ENCODE measurements around the gene TMTC4.
A peak's percentile ranks its signal among the peaks of the same experiment; 100 is the strongest.
"Not testable (repeated sequence)": the region's sequence is repeated elsewhere in the genome, so short reads cannot be mapped to it uniquely, and the experiment has no call there.

Gene TMTC4

DNA sequence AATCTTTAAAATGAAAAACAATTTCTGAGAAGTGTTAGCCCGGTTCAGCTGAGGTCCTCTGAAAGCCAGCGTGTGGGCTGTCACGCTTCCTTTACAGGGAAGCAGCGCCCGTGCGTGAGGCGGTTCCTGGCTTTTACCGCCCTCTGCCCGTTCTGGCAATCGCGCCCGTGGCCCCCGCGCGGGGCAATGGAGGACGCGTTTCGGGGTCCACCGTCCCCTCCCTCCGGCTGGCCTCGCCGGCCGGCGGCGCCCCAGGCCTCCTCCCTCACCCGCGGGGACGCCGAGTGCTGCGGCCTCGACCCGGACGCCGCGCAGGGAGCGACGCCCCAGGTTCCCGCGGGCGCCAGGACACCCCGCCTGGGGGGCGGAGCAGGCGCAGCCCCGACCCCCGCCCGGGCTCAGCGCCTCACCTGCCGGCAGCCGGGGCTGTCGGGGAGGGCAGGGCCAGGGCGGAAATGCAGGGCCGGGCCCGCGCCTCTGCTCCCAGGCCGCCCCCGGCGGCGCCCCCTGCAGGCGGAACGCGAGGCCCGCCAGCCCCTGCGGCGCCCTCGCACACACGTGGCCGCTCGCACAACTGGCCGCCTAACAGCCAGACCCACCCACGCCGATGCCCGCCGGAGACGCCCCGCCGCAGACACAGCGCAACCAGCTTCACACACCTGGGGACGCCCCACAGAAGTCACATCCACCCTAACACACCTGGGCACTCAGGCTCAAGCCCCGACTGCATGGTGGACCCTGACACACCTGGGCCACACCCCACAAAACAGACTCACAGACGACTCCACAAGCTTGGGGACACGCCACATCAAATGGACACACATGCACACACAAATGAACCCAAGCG, 86.0 kb downstream of the TMTC4 start, which contains the start of gene GGACT:
Gene GGACT, minus strand, starts transcription at position 459 of the 847 bp plus-strand sequence. CDS start 56,198 bp downstream, outside the sequence.
- peak; percentile 58 to 71 (median 68) for TF ChIP-seq CTCF (IDR thresholded peaks at IDR 0.05; ENCODE audit: unreplicated experiment in 3 of 3)

DNA sequence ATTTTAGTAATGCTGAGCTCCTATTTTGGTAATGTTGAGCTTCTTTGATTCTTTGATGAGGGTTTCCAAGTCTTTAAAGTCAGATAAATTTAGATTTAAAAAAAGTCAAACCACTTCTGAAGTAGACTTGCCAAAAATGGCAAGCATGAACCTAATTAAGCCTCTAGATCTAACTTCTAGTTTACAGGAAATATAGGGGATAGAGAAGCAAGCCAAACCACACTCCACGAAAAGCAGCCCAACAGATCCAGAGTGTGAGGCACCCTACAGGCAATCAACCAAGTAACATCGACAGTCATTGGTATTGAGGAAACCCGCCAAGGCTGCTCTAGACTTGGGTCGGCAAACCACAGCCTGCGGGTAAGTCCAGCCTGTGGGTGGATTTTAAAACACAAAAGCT, 89.7 kb downstream of the TMTC4 start:
- Mint-ChIP-seq H3K9me3 (peaks cover 15% of the 10 kb centered on the region), H3K27me3 (ENCODE audit: low read depth) (peaks cover 7% of the 10 kb centered on the region), H3K36me3 (ENCODE audit: low read depth) (peaks cover 31% of the 10 kb centered on the region), H3K4me1 (peaks cover 8% of the 10 kb centered on the region), H3K27ac (no peak overlapping the region), H3K4me3 (no peak overlapping the region)
- no peak for TF ChIP-seq CTCF (IDR thresholded peaks at IDR 0.05; ENCODE audit: unreplicated experiment in 3 of 3)

More for the DNA sequence above, 86.0 kb downstream of the TMTC4 start, which contains the start of gene GGACT:
- peak within 1 kb of the TSS; percentile 23 to 65 (median 51) for H3K27ac Mint-ChIP-seq
- peak within 1 kb of the TSS; percentile 85 to 91 (median 88) for H3K4me3 Mint-ChIP-seq
- H3K27me3 Mint-ChIP-seq (ENCODE audit: low read depth) = peaks cover 7% of the 10 kb centered on the region
- H3K4me1 Mint-ChIP-seq = peaks cover 8% of the 10 kb centered on the region
- no peaks in the 10 kb centered on the region for H3K36me3 Mint-ChIP-seq (ENCODE audit: low read depth)
- no peaks in the 10 kb centered on the region for H3K9me3 Mint-ChIP-seq

DNA sequence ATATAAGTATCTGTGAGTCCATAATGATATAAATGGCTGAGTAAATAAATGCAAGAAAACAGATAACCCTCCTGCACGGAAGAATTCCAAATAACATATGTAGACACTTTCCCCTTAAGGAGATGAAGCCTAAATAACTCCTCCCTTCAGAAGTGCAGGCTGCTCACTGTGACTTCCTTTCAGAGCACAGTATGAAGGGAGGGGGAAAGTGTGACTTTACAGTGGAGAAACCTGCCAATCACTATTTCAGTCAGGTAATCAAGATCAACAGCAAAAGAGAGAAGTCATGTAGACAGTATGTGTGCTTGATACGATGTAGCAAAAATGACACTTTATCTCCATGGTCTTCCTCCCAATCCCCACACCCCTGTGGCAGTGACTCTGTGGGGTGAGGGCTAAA, 93.1 kb downstream of the TMTC4 start:
- Mint-ChIP-seq H3K9me3 (peaks cover 15% of the 10 kb centered on the region), H3K36me3 (ENCODE audit: low read depth) (peaks cover 32% of the 10 kb centered on the region), H3K4me1 (no peaks in the 10 kb centered on the region), H3K27me3 (ENCODE audit: low read depth) (no peaks in the 10 kb centered on the region), H3K4me3 (no peak overlapping the region), H3K27ac (no peak overlapping the region)
- TF ChIP-seq CTCF (IDR thresholded peaks at IDR 0.05; ENCODE audit: unreplicated experiment in 3 of 3) = no peak

DNA sequence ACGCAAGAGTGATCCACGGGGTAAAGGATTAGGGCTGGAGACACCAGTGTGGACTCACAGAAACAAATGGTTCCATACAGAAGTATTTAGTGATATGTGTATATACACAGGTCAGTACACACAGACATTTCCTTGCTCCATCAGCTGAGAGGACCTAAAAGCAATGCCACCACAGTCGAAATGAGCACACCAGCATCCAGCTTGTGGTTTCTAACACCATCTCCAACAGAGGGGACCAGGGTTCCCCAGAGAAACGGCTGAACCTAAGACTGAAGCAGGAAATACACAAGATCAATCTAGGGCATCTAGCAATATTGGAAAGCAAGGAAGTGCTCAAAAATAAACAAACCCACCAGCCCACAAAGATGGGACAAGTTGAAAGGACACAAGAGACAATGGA, 93.6 kb downstream of the TMTC4 start:
- no peaks in the 10 kb centered on the region for H3K27me3 Mint-ChIP-seq (ENCODE audit: low read depth)
- no peak overlapping the region for H3K4me3 Mint-ChIP-seq
- no peaks in the 10 kb centered on the region for H3K4me1 Mint-ChIP-seq
- peaks cover 15% of the 10 kb centered on the region for H3K9me3 Mint-ChIP-seq
- no peak for TF ChIP-seq CTCF (IDR thresholded peaks at IDR 0.05; ENCODE audit: unreplicated experiment in 3 of 3)
- no peak overlapping the region for H3K27ac Mint-ChIP-seq
- peaks cover 32% of the 10 kb centered on the region for H3K36me3 Mint-ChIP-seq (ENCODE audit: low read depth)

- Mint-ChIP-seq H3K9me3 (peaks cover 15% of the 10 kb centered on the region), H3K27ac (no peak overlapping the region), H3K36me3 (ENCODE audit: low read depth) (peaks cover 32% of the 10 kb centered on the region), H3K4me1 (no peaks in the 10 kb centered on the region), H3K4me3 (no peak overlapping the region), H3K27me3 (ENCODE audit: low read depth) (no peaks in the 10 kb centered on the region)
- TF ChIP-seq CTCF (IDR thresholded peaks at IDR 0.05; ENCODE audit: unreplicated experiment in 3 of 3) = no peak
Observed at GRCh38 chr13:100580045-100580444, 94.5 kb downstream of the TMTC4 start.

GRCh38 chr13:100577239-100577638, 97.4 kb downstream of the TMTC4 start:
- H3K4me1 Mint-ChIP-seq; H3K27me3 Mint-ChIP-seq (ENCODE audit: low read depth); H3K4me3 Mint-ChIP-seq; H3K27ac Mint-ChIP-seq: not testable (repeated sequence)
- Mint-ChIP-seq H3K9me3 (peaks cover 14% of the 10 kb centered on the region), H3K36me3 (ENCODE audit: low read depth) (peaks cover 24% of the 10 kb centered on the region)

Data from nephron (organoid).